Ammon's horn (tissue), 1 donor: ENCODE measurements around the gene ADORA2B.
"Not testable (repeated sequence)": the region's sequence is repeated elsewhere in the genome, so short reads cannot be mapped to it uniquely, and the experiment has no call there.

Experiments used
- DNase-seq: peaks from one replicate; pipeline ENCODE4 v3.0.0-alpha.2; 2016; ENCODE audit warnings: low spot score

The ADORA2B gene

DNA sequence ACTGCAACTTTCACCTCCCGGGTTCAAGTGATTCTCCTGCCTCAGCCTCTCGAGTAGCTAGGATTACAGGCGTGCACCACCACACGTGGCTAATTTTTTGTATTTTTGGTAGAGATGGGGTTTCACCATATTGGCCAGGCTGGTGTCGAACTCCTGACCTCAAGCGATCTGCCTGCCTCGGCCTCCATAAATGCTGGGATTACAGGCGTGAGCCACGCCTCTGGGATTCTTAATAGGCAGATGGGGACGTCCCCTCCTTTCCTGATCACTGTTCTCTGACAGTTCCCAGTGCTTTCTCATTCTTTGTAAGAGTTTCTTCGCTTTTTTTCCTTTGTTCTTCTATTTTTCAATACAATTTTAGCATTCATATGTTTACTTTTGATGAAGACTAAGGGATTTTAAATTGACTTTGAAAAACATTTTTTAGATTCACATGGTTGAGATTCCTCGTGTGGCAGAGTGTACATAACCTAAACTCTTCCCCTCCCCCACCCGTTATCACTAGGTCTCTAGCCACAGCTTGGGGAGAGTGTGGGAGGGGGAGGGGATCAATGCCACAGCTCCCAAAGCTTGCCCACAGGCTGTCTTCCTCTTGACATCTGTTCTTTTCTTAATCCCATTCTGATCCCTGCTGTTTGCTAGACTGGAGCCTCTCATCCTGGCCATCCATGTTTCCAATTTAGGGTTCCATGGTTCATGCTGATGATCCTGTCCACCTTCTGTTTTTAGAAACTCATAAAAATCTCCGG, 11.0 kb downstream of the ADORA2B start:
- no peak for DNase-seq

DNA sequence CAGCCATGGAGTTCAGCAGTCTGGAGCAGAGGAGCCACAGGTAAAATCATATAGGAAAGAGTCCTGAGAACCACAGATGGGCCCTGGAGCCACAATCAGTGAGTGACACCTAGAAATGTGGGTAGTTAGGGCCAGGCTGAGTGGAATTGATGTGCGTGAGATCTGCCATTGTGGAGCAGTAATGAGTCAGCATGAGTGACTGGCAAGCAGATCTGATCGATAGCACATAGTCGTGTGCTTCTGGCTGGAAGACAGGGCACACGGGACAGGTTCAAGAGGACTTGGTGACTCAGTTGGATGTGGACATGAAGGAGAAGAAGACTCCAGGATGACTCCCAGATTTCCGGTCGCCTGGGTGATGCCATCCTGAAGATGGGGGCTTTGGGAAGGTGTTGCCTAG, 12.3 kb downstream of the ADORA2B start:
- no peak for DNase-seq

DNA sequence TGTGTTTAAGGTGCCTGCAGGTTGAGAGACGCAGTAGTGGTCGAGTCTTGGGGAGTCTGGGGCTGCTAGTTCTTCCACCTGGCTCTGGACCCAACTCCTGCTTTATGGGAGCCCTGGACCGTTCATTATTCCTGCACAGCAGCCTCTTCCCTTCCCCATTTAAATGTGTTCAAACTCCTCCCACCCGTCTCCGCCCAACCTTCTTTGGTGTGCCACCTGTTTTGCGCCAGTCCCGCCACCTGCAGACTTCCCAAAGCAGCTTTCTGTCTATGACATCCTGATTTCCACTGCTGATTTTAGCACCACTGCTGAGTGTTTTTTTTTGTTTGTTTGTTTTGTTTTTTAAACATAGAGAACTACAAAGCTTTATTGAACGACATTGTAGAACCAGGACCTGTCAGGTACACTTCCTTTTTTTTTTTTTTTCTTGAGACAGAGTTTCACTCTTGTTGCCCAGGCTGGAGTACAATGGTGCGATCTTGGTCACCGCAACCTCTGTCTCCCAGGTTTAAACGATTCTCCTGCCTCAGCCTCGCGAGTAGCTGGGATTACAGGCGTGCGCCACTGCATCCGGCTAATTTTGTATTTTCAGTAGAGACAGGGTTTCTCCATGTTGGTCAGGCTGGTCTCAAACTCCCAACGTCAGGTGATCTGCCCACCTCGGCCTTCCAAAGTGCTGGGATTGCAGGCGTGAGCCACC, 12.8 kb downstream of the ADORA2B start:
- no peak for DNase-seq

DNA sequence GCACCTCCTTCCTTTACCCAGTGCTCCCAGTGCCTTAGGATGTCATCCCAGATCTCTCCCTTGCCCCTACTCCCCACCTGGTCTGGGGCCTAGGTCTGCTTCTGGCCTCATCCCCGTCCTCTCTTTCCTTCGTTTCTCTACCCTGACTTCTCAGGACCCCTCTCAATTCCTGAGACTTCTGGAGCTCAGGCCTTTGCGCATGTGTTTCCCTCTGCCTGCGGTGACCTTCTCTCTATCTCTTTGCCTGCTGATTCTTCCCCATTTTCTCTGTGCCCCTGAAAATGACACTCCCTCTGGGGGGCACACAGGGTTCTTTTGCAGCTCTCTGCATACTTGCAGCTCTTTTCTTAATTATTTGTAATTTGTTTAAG, 13.5 kb downstream of the ADORA2B start:
- no peak for DNase-seq

DNA sequence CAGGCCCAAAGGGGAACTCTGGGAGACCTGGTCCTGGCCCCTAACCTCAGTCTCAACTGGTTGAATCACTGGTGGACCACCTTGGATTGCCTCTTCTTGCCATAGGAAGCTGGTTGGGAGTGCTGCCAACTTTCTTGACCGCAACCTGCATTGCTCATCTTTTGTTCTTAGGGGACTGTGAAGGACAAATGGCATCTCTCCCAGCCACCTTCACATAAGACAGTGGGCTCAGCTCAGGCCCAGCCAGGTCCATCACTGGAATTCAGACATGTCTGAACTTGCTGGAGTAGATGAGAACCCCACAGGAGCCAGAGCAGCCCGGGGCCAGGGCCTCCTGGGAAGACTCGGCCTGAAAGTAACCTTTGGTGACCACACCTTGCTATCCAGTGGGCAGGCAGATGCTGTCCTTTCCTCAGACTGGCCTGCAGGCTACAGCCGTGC, 18.8 kb downstream of the ADORA2B start:
- no peak for DNase-seq

DNA sequence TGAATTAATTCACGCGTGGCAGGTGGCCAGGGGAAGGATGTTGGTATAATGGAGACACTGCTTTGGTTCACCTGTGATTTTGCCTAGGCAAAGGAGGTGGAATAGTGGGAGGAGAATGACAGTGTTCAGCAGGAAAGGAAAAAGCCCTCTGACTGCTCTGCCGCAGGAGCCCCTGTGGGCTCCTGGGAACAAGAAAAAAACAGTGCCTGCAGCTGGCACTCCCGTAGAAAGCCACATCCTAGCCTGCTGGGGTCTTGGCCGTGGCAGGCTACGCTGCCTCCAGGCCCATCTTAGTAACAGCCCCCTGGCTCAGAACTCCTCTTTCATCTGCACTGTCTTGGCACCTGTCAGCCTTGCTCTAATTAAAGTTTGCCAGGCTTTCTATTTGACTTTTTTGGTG, 20.6 kb downstream of the ADORA2B start:
- peak; percentile 42 for DNase-seq

DNA sequence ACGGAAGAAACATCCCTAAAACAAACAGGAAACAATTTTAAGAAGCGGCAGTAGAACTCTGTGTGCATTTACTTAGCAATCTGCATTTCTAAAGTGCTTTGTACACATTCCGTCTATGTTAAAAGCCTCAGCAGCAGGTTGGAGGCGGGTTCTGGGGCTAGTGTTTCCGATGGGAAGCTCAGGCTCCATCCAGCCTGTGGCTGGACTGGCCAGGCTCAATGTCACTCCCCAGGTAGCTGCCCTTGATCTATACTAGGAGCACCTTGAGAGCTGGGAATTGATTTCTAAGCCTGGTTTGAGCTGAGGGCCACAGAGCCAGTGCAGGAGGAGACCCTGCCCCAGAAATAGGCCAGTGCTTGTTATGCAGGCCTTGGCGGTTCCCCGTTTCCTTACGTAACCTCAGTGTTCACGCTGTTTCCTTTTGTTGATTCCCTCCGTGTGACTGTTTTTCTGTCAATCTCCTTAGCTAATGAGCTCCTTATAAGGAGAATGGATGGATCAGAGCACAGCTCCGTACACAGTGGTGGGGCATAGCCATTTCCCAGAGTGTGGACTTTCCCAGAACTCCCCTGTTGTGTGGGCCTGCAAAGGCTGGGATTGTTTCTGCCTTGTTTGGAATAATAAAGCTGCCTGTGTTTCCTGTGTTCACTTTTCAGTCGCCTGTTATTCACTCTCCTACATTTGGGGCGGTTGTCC, 21.4 kb downstream of the ADORA2B start:
- DNase-seq = peak; percentile 78

DNA sequence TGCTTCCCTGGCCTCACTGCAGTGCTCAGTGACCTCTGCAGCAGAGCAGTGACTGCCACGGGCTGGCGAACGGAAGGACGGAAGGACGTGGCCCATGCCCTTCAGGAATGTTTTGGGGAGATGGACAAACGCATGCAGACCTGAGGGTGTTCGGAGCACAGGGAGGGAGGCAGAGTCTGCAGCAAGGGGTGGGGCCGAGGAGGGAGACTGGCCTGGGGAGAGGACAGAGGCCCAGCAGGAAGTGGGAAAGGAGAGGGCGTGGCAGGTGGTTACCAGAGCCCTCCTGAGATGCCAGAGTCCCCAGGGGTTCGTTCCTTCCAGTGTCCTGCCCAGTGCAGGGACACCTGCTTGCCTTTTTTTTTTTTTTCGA, 21.9 kb downstream of the ADORA2B start:
- no peak for DNase-seq

DNA sequence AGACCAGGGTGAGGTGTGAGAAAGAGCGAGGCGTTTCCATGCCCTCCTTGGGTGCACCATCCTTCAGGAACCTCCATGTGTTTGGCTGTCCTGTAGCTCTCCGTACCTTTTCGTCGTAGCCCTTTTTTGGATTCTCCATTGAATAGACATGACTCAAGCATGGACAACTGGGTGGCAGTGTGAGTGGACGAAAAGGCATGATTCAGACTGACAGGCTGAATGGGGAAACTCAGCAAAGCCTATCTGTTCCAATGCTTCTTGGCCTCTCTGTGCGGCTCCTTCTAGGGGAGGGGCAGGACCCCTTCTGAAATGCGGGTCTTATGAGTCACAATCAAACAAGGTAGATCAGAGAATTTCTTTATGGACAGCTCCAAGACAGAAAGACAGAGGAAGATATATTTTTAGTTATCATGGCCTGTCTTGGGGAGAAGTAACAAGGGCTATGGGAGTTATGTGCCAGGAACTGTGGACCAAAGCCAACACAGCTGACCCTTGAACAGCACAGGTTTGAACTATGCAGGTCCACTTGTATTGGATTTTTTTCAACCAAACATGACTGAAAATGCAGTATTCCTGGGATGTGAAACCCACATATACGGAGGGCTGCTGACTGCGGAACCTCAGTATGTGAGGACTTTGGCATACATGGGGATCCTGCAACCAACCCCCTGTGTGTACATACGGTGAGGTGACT, 22.9 kb downstream of the ADORA2B start:
- DNase-seq = no peak

DNA sequence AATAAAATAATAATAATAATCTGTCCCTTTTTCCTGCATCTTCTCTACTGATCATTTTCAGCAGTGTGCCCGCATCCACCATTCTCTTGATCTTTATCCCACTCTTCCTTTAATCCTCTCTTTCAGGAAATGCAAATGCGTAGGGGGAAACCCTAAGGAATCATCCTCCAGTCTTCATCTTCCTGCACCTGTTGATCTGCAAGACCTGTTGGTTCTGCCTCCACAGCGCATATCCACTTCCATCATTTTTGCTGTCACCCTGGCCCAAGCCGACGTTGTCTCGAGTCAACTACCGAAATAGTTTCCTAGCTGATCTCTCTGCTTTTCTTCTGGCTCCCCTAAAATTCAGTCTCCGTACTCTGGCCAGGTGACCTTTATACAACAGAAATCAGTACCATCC, 24.5 kb downstream of the ADORA2B start:
- no peak for DNase-seq

DNA sequence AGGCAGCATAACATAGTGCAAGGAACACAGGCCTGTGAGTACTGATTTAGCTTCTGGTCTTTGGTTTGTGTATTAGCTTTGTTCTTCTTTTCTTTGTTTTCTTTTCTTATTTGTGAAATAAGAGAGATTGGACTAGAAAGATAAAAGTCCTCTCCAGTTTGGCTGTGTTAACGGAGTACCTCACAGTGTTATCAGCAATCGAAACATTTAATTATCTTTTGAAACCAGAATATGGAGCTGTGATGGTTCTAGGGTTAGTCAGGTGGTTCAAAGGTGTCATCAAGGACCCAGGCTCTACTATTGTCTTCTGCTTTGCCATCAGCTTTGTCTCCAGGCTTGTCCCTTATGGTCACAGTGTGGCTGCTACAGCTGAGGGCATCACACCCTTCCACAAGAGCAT, 25.6 kb downstream of the ADORA2B start:
- no peak for DNase-seq

DNA sequence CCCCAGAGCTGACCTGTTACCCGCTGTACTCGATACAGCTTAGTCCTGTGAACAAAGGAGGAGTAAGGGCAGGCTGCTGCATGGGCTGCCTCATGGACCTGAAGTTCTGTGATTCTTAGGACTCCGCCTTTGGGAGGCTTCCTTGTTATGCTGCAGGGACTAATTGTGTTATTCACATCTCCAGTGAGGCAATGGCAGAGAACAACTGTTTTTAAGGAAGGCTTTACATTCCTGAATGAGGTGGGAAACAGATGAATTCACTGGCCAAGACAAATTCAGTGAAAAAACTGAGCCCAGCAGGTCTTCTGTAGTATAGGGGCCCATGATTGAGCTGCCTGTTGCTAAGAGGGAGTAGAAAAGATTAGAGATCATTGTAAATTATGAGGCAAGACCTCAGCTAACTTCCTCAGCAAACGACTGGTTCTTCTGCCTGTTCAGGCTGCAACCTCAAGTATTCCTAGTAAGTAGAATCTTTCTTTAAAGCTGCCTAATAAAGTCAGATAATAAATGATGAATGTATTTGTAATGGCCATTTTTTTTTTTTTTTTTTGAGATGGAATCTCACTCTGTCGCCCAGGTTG, 26.3 kb downstream of the ADORA2B start:
- no peak for DNase-seq

DNA sequence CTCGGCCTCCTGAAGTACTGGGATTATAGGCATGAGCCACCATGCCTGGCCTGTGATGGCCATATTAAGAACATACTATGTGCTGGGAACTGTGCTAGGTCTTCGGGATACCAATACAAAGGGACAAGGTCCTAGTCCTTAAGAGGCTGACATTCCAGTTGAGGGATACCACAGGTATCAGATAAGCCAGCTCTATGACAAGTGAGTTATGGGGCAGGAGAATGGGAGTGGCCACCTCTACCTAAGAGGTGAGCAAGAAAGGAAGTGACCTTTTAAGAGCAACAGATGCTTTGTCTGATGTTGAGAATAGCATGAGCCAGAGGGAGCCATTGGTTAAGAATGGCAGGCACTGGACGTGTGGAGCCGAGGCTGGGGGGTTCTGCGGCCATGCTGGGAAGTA, 27.0 kb downstream of the ADORA2B start:
- DNase-seq = no peak

DNA sequence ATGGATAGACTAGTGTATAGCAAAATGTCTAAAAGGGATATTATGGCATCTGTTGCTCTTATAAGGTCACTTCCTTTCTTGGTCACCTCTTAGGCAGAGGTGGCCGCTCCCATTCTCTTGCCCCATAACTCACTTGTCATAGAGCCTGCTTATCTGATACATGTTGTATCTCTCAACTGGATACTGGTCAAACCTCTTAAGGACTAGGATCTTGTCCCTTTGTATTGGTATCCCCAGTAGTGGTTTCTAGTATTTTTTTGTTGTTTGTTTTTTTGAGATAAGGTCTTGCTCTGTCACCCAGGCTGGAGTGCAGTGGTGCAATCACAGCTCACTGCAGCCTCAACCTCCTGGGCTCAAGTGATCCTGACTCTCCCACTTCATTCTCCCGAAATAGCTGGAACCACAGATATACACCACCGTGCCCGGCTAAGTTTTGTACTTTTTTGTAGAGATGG, 27.6 kb downstream of the ADORA2B start:
- no peak for DNase-seq

DNA sequence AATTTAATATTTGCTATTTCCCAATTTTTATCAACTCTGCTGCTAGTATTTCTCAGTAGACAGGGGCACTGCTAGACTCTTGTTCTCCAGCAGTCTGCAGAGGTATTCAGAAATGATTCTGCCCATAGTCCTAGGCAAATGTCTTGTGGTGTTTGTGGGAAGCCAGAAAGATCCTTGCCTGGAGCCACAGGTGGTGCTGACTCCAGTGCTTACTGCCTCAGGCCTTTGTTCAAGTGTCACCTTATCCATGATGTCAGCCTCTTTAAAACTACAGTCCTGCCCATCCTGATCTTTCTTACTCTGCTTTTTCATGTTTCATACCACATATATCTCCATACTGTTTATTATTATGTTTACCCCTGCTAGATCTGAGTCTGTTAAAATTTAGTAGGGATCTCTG, 28.1 kb downstream of the ADORA2B start:
- DNase-seq = no peak

DNA sequence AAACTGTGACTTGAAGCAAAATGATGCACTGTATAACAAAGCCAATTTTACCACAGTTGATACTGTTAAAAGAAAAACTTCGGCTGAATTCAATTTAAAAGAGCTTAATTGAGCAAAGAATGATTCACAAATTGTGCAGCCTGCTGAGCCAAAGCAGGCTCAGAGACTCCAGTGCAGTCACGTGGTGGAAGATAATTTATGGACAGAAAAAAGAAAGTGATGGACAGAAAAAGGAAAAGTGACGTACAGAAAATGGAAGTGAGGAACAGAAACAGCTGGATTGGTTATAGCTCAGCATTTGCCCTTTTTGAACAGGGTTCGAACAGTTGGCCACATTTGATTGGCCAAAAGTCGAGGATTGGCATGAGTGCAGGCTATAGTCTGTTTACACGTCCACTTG, 28.9 kb downstream of the ADORA2B start:
- DNase-seq = no peak

DNA sequence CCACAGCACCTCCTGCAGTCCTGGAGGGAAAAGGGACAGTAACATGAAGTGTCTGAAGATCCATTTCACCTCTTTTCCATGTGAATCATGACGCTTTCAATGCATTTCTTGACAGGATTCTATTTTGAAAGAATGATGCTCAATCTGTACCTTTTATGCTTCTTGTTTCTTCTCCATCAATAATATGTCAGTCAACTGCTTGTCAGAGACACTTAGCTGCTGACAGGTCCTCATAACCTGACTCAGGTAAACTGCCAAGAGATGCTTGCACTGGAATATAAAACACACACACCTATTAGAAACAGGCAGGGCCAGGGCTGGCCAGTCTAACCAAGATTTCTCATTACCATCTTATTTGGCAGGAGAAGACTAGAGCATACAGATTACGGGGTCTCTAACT, 33.0 kb downstream of the ADORA2B start:
- no peak for DNase-seq

DNA sequence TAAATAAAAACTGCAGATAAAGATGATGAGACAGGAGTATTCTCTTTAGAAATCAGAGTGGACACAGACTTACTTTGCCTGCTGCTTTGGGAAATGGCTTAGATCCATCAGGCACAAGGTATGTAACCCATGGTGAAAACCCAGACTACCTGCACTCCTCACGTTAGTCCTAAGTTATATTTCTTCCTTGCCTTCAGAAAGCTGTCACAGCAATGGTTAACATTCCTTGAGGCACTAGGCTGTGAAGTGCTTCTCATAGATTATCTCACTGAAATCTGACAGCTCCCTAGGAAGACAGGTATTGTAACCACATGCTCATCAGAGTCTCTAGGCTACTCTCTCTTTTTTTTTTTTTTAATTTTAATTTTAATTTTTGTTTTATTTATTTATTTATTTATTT, 33.7 kb downstream of the ADORA2B start:
- DNase-seq = no peak

DNA sequence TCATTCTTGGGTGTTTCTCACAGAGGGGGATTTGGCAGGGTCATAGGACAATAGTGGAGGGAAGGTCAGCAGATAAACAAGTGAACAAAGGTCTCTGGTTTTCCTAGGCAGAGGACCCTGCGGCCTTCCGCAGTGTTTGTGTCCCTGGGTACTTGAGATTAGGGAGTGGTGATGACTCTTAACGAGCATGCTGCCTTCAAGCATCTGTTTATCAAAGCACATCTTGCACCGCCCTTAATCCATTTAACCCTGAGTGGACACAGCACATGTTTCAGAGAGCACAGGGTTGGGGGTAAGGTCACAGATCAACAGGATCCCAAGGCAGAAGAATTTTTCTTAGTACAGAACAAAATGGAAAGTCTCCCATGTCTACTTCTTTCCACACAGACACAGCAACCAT, 34.1 kb downstream of the ADORA2B start:
- not testable (repeated sequence) for DNase-seq

DNA sequence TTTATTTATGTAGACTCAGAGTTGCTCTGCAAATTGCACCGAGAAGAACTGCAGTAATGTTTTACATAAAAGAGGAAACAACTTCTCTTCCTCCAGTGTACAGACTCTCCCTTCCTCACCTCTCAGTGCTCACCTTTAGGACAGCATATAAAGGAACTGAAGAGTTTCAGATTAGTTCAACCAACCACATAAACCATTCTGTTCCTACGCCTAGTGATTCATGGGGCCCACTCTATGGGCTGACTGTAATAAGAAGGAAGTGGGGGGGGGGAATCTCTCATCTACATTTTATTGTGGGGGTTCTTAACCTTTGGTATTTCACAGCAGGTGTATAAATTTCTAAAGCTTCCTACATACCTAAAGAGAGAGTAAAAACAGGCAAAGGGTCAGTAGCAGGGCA, 36.3 kb downstream of the ADORA2B start:
- no peak for DNase-seq

DNA sequence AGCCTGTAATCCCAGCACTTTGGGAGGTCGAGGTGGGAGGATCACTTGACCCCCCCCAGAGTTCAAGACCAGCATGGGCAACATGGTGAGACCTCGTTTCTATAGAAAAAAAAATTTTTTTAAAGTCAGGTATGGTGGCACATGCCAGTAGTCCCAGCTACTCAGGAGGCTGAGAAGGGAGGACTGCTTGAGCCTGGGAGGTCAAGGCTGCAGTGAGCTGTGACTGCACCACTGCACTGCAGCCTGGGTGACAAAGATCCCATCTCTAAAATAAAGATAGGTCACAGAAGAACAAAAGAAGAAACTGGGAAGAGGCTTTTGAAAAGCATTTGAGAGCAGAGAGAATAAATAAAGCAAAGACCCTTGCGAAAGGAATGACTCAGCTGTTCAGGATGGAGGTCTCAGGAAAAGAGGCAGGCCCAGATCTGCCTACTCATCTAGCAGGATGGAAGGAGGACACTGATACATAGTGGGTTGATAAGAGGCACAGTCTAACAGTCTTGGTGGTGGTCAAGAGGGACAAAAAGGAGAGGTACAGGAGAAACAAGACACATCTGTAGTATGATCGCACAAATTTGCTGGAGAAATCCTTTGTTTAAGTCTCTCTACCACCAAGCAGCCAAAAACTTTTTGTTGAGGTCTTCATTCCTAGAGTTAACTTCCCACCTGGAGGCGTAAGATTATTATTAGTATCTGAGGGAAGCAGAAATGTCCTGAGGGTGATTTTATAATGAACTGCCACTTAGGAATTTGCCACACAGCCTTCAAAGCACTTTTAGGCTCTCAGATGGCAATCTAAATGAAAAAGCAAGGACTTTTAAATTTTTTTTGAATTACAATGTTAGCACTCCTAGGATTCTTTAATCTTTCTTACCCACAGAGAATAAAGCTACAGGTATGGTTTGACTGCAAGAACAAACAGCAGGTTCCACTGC, 37.0 kb downstream of the ADORA2B start:
- DNase-seq = no peak
